OCI-LY1 (cell line): ENCODE measurements around the gene IRX6.

ENCODE experiments used
- H2AFZ ChIP-seq: fragments of 200-600 bp; sonication (generic), shearing (Covaris generic); 2 replicates; pipeline ENCODE4 v1.6.0; 2014; ENCODE audit warnings: antibody characterized with exemption, mild to moderate bottlenecking, low read length
- H3F3A ChIP-seq: fragments of 200-600 bp; sonication (generic), shearing (Covaris generic); 2 replicates; pipeline ENCODE4 v1.6.0; 2014; ENCODE audit warnings: mild to moderate bottlenecking, antibody characterized with exemption, low read length, moderate library complexity; ENCODE audit not compliant: insufficient read depth
- H3K27ac ChIP-seq: fragments of 200-600 bp; sonication (generic); 2 replicates; pipeline ENCODE4 v1.5.1; 2014; ENCODE audit warnings: low read length, mixed run types, mild to moderate bottlenecking, low read depth; ENCODE audit not compliant: poor library complexity, severe bottlenecking
- H3K27me3 ChIP-seq: fragments of 200-600 bp; sonication (generic); 2 replicates; pipeline ENCODE4 v1.6.0; 2014; ENCODE audit warnings: antibody characterized with exemption, mild to moderate bottlenecking, low read length, moderate library complexity; ENCODE audit not compliant: insufficient read depth
- H3K36me3 ChIP-seq: fragments of 200-600 bp; sonication (generic); 2 replicates; pipeline ENCODE4 v1.6.1; 2014; ENCODE audit warnings: mild to moderate bottlenecking, antibody characterized with exemption, low read length, moderate library complexity, mixed read lengths; ENCODE audit not compliant: insufficient read depth
- H3K4me1 ChIP-seq: fragments of 200-600 bp; sonication (generic); 2 replicates; pipeline ENCODE4 v1.5.1; 2014; ENCODE audit warnings: mild to moderate bottlenecking, low read length, moderate library complexity; ENCODE audit not compliant: insufficient read depth, severe bottlenecking
- H3K4me2 ChIP-seq: fragments of 200-600 bp; sonication (generic), shearing (Covaris generic); 2 replicates; pipeline ENCODE4 v1.6.1; 2014; ENCODE audit warnings: low read length
- H3K4me3 ChIP-seq: fragments of 200-600 bp; sonication (generic); 2 replicates; pipeline ENCODE4 v1.5.1; 2014; ENCODE audit warnings: low read length, low read depth, mild to moderate bottlenecking, mixed read lengths; ENCODE audit not compliant: poor library complexity, severe bottlenecking
- H3K79me2 ChIP-seq: fragments of 200-600 bp; shearing (Covaris generic); 2 replicates; pipeline ENCODE4 v1.6.1; 2016; ENCODE audit warnings: mixed run types, low read length, mixed read lengths; ENCODE audit not compliant: insufficient read depth
- H3K9ac ChIP-seq: fragments of 200-600 bp; sonication (generic), shearing (Covaris generic); 2 replicates; pipeline ENCODE4 v1.6.1; 2014; ENCODE audit warnings: mild to moderate bottlenecking, low read length, mixed read lengths
- H3K9me2 ChIP-seq: fragments of 200-600 bp; sonication (generic), shearing (Covaris generic); 2 replicates; pipeline ENCODE4 v1.6.1; 2014; ENCODE audit warnings: low read depth, mild to moderate bottlenecking, low read length, mixed read lengths
- H3K9me3 ChIP-seq: fragments of 200-600 bp; shearing (Covaris generic); 2 replicates; pipeline ENCODE4 v1.6.1; 2014; ENCODE audit warnings: low read length, mixed read lengths
- H4K20me1 ChIP-seq: fragments of 200-600 bp; sonication (generic), shearing (Covaris generic); 2 replicates; pipeline ENCODE4 v1.6.0; 2016; ENCODE audit warnings: mild to moderate bottlenecking, low read length; ENCODE audit not compliant: insufficient read depth
- CTCF ChIP-seq: fragments of 200-600 bp; sonication (generic), shearing (Covaris generic); IDR thresholded peaks from 2 replicates; pipeline ENCODE4 v1.5.1; 2017; ENCODE audit warnings: mild to moderate bottlenecking, antibody characterized with exemption, low read length, moderate library complexity, mixed read lengths
- EZH2 ChIP-seq: fragments of 200-600 bp; sonication (generic), shearing (Covaris generic); IDR thresholded peaks from 2 replicates; pipeline ENCODE4 v1.8.0; 2017; ENCODE audit warnings: borderline replicate concordance, mixed run types, mild to moderate bottlenecking, antibody characterized with exemption, low read length, moderate library complexity, mixed read lengths

Gene IRX6

GRCh38 chr16:55322327-55322726, 1.7 kb upstream of the IRX6 start:
- no peaks in the 10 kb centered on the region for H3F3A ChIP-seq
- no peaks in the 10 kb centered on the region for H3K27me3 ChIP-seq
- no peak overlapping the region for H2AFZ ChIP-seq
- H3K4me3 ChIP-seq, result no peak overlapping the region
- no peak overlapping the region for H3K9ac ChIP-seq
- no peaks in the 10 kb centered on the region for H3K9me3 ChIP-seq
- no peak overlapping the region for H3K4me2 ChIP-seq
- no peaks in the 10 kb centered on the region for H3K9me2 ChIP-seq
- H3K27ac ChIP-seq, result no peak overlapping the region
- TF ChIP-seq CTCF (no peak), EZH2 (no peak)
- no peaks in the 10 kb centered on the region for H3K4me1 ChIP-seq
- no peaks in the 10 kb centered on the region for H3K79me2 ChIP-seq
- H3K36me3 ChIP-seq, result no peaks in the 10 kb centered on the region
- H4K20me1 ChIP-seq, result no peaks in the 10 kb centered on the region

- H3K79me2 ChIP-seq, result no peaks in the 10 kb centered on the region
- no peaks in the 10 kb centered on the region for H4K20me1 ChIP-seq
- H3K9me2 ChIP-seq, result no peaks in the 10 kb centered on the region
- no peak overlapping the region for H3K4me3 ChIP-seq
- H3K9me3 ChIP-seq, result no peaks in the 10 kb centered on the region
- H3K4me2 ChIP-seq, result no peak overlapping the region
- no peaks in the 10 kb centered on the region for H3K4me1 ChIP-seq
- H3K36me3 ChIP-seq, result no peaks in the 10 kb centered on the region
- TF ChIP-seq CTCF (no peak), EZH2 (no peak)
- H3K27me3 ChIP-seq, result no peaks in the 10 kb centered on the region
- H3K9ac ChIP-seq, result no peak overlapping the region
- no peak overlapping the region for H3K27ac ChIP-seq
- no peaks in the 10 kb centered on the region for H3F3A ChIP-seq
- no peak overlapping the region for H2AFZ ChIP-seq
Measured at GRCh38 chr16:55324285-55325079, 479 bp downstream of the IRX6 start.

- Histone ChIP-seq H3K4me3 (no peak overlapping the region), H3K27ac (no peak overlapping the region), H3K79me2 (no peaks in the 10 kb centered on the region), H3K9me2 (no peaks in the 10 kb centered on the region), H3K9ac (no peak overlapping the region), H4K20me1 (no peaks in the 10 kb centered on the region), H3K36me3 (no peaks in the 10 kb centered on the region), H3F3A (no peaks in the 10 kb centered on the region), H3K4me1 (no peaks in the 10 kb centered on the region), H3K9me3 (no peaks in the 10 kb centered on the region), H2AFZ (no peak overlapping the region), H3K27me3 (no peaks in the 10 kb centered on the region), H3K4me2 (no peak overlapping the region)
- TF ChIP-seq EZH2 (no peak), CTCF (no peak)
Measured at GRCh38 chr16:55325080-55325447, 1.1 kb downstream of the IRX6 start.
